ENCODE results near the gene DNAJA2.
"Not testable (repeated sequence)": the region's sequence is repeated elsewhere in the genome, so short reads cannot be mapped to it uniquely, and the experiment has no call there.

DNAJA2 gene

GRCh38 chr16:46975165-46975564, 1.7 kb upstream of the DNAJA2 start:
- DNase-seq (ENCODE audit: low spot score) = no peak

GRCh38 chr16:46974352-46974751, 878 bp upstream of the DNAJA2 start:
- no peak for DNase-seq (ENCODE audit: low spot score)

- DNase-seq (ENCODE audit: low spot score) = no peak
These were observed 486 bp upstream of the DNAJA2 start for GRCh38 chr16:46973996-46974324.

- no peak for DNase-seq (ENCODE audit: low spot score)
These were observed 856 bp downstream of the DNAJA2 start for GRCh38 chr16:46972429-46973206.

- DNase-seq (ENCODE audit: low spot score) = no peak
These were observed 2.2 kb downstream of the DNAJA2 start for GRCh38 chr16:46971271-46971670.

GRCh38 chr16:46970089-46970488, 3.4 kb downstream of the DNAJA2 start:
- no peak for DNase-seq (ENCODE audit: low spot score)

- no peak for DNase-seq (ENCODE audit: low spot score)
These were observed 5.4 kb downstream of the DNAJA2 start for GRCh38 chr16:46968063-46968435.

GRCh38 chr16:46962629-46963028, 10.8 kb downstream of the DNAJA2 start:
- no peak for DNase-seq (ENCODE audit: low spot score)

- no peak for DNase-seq (ENCODE audit: low spot score)
These were observed 11.8 kb downstream of the DNAJA2 start for GRCh38 chr16:46961373-46962353.

- DNase-seq (ENCODE audit: low spot score) = no peak
These were observed 18.9 kb downstream of the DNAJA2 start for GRCh38 chr16:46954562-46954961.

GRCh38 chr16:46950009-46950408, 23.5 kb downstream of the DNAJA2 start:
- DNase-seq (ENCODE audit: low spot score) = no peak

- DNase-seq (ENCODE audit: low spot score) = no peak
These were observed 24.1 kb downstream of the DNAJA2 start for GRCh38 chr16:46949241-46949892.

GRCh38 chr16:46948548-46949166, 24.8 kb downstream of the DNAJA2 start:
- no peak for DNase-seq (ENCODE audit: low spot score)

GRCh38 chr16:46947900-46948547, 25.4 kb downstream of the DNAJA2 start:
- no peak for DNase-seq (ENCODE audit: low spot score)

- not testable (repeated sequence) for DNase-seq (ENCODE audit: low spot score)
These were observed 28.8 kb downstream of the DNAJA2 start for GRCh38 chr16:46944713-46945112.

- no peak for DNase-seq (ENCODE audit: low spot score)
These were observed 35.9 kb downstream of the DNAJA2 start for GRCh38 chr16:46937536-46937935.

GRCh38 chr16:46932802-46933201, 40.7 kb downstream of the DNAJA2 start:
- DNase-seq (ENCODE audit: low spot score) = no peak

- no peak for DNase-seq (ENCODE audit: low spot score)
These were observed 42.6 kb downstream of the DNAJA2 start for GRCh38 chr16:46930861-46931260.

- DNase-seq (ENCODE audit: low spot score) = peak; percentile 82
These were observed 43.8 kb downstream of the DNAJA2 start for GRCh38 chr16:46929378-46930332.

GRCh38 chr16:46928811-46929210, 44.7 kb downstream of the DNAJA2 start:
- no peak for DNase-seq (ENCODE audit: low spot score)

GRCh38 chr16:46927273-46927672, 46.2 kb downstream of the DNAJA2 start:
- DNase-seq (ENCODE audit: low spot score) = no peak
